HG03045 (cell line): ENCODE measurements around the gene DGLUCY.
"Not testable (repeated sequence)": the region's sequence is repeated elsewhere in the genome, so short reads cannot be mapped to it uniquely, and the experiment has no call there.

Experiments used
- ATAC-seq: cut with Tn5 transposase; IDR thresholded peaks from one replicate; pipeline ENCODE4 v1.9.1; 2021; ENCODE audit warnings: mild to moderate bottlenecking, moderate library complexity; ENCODE audit not compliant: unreplicated experiment

DGLUCY gene, protein sequence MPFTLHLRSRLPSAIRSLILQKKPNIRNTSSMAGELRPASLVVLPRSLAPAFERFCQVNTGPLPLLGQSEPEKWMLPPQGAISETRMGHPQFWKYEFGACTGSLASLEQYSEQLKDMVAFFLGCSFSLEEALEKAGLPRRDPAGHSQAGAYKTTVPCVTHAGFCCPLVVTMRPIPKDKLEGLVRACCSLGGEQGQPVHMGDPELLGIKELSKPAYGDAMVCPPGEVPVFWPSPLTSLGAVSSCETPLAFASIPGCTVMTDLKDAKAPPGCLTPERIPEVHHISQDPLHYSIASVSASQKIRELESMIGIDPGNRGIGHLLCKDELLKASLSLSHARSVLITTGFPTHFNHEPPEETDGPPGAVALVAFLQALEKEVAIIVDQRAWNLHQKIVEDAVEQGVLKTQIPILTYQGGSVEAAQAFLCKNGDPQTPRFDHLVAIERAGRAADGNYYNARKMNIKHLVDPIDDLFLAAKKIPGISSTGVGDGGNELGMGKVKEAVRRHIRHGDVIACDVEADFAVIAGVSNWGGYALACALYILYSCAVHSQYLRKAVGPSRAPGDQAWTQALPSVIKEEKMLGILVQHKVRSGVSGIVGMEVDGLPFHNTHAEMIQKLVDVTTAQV

DNA sequence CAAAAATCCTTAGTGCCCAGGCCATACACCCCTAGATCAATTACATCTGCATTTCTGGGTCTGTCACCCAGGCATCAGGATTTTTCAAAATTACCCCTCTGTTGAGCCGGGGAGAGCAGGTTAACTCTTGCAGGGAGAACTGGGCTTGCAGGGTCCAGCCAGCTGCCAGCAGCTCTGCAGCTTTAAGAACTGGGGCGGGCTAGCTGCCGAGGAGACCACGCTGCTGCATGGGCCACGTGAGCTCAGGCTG, at the start of gene DGLUCY:
Gene DGLUCY, plus strand, starts transcription at position 245 of the 250 bp plus-strand sequence. CDS start 46,222 bp downstream, outside the sequence.
- ATAC-seq: peak; percentile 56

DNA sequence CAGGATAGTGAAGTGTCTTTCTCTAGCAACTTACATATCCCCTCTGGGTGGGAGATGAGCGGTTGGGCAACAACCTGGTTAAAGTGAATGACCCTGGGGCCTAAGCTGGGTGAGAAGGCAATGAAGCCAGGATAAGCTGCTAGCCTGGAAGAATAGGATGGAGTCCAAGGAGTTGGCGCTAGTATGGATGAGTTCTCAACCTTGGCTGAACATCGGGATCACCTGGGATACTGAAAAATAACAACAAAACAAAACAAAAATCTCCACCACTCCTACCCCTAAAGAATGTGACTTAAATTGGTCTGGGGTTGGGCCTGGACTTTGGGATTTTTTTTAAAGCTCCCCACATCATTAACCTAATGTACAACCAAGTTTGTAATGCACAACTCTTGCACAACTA, 48.6 kb upstream of the DGLUCY start:
- ATAC-seq: no peak

DNA sequence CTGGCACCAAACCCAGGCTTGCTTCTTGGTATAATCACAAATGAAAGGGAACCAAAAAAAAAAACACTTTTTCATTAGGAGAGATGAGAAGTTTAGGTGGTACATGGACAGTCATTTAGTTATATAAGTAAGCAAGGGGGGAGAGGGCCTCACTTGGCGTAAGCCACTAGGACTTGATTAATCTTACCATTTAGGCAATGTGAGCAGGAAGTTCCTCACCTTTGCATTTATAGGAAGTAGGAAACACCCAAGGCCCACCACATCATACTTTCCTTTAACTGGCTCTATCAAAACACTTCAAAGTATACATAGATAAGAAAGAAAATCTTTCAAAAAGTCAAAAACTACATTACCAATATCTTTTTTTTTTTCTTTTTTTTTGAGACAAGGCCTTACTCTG, 46.7 kb upstream of the DGLUCY start:
- ATAC-seq: no peak

- ATAC-seq: no peak
Observed at GRCh38 chr14:91068642-91069041, 45.2 kb upstream of the DGLUCY start.

DNA sequence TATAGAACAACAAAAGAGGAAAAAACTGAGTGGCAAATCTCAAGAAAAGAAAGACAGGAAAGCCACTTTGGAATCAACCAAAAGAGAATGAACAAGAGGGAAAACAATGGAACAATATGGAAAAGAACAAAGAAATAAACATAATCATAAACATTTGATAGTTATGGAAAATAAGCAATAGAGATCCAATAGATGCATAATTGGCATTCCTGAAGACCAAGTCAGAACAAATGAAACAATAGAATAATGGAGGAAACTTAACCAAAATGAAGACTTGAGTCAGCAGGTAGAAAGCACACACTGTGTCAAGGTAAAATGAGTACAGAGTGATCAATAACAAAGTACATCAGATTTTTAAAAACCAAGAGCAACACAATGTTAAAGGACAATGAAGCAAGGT, 43.3 kb upstream of the DGLUCY start:
- no peak for ATAC-seq

- ATAC-seq: no peak
Observed at GRCh38 chr14:91075553-91075952, 38.3 kb upstream of the DGLUCY start.

- no peak for ATAC-seq
Observed at GRCh38 chr14:91078095-91078737, 35.7 kb upstream of the DGLUCY start.

GRCh38 chr14:91080071-91080470, 33.8 kb upstream of the DGLUCY start:
- no peak for ATAC-seq

DNA sequence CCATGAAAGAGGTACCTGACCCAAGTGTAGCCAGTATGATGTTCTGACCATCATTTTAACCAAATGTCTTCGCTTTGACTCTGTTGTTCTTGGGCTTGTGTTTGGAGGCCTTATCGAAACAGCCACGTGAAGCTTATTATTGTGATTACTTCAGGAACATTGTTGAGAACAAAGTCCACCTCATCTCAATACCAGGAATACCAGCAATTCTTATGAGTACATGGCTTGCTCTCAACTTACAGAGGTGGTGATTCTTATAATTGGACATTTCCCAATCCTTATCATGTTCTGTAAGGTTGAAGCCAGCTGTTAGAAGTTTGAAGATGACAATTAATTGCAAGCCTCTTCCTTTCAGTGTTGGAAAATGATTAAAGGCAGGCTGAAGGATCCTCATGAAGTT, 31.6 kb upstream of the DGLUCY start:
- no peak for ATAC-seq

GRCh38 chr14:91084516-91084915, 29.4 kb upstream of the DGLUCY start:
- no peak for ATAC-seq

DNA sequence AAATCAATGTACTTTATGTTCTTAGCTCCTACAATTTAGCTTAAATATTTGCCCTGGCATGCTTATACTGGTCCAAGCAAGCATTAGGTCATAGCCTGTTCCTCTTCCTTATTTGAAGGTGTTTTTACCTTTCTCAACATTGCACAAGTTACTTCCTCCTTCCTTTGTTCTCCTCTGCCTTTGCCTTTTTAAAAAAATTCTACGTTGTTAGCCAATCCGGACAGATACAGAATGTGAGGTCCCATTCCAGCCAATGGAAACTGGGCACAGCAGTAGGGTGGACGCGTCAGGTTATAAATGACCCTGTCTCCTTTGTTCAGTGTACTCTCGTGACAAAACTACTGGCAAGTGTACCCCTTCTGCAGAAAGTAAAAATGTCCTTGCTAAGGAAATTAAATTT, 26.4 kb upstream of the DGLUCY start:
- ATAC-seq: not testable (repeated sequence)

GRCh38 chr14:91088585-91089235, 25.2 kb upstream of the DGLUCY start:
- ATAC-seq: no peak

DNA sequence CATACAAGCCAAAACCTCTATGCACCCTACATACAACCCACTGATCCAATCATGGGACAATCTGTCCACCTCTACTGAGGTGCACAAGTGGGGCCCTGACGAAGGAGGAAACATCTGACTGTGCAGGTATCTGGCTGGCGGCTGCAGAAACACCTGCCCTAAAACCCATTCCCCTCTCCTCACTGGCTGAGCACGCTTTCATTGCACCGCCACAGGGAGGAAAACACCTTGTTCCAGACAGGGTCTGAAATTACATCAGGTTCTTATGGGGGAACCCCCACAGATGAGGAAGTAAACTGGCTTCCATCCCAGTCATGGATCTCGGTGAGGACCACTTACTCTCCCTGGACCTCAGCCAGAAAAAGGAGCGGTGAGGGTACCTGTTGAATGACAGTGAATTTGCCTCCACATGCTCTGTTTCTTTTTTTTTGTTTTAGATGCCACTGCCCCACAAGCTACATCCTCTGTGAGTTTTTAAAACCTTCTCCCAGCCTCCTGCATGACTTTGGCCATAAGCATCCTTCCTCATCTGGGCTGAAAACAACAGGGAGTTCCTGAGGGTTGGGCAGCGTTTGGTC, 23.8 kb upstream of the DGLUCY start:
- no peak for ATAC-seq

- no peak for ATAC-seq
Observed at GRCh38 chr14:91090743-91091142, 23.1 kb upstream of the DGLUCY start.

GRCh38 chr14:91092073-91092472, 21.8 kb upstream of the DGLUCY start:
- no peak for ATAC-seq

DNA sequence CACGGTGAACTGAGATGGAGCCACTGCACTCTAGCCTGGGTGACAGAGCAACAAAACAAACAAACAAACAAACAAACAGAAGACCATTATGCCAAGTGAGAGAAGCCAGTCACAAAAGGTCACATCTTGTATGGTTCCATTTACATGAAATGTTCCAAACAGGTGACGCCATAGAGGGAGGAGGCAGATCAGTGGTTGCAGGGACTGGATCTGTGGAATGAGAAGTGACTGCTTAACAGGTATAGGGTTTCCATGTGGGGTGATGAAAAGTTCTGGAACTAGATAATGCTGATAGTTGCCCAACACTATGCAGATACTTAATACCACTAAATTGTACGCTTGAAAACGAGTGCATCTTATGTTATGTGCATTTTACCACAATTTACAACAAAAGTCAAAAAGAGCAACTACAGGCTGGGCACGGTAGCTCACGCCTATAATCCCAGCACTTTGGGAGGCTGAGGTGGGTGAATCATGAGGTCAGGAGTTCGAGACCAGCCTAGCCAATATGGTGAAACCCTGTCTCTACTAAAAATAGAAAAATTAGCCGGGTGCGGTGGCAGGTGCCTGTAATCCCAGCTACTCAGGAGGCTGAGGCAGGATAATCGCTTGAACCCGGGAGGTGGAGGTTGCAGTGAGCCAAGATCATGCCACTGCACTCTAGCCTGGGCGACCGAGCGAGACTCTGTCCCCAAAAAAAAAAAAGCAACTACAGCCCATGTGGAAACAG, 20.0 kb upstream of the DGLUCY start:
- not testable (repeated sequence) for ATAC-seq

DNA sequence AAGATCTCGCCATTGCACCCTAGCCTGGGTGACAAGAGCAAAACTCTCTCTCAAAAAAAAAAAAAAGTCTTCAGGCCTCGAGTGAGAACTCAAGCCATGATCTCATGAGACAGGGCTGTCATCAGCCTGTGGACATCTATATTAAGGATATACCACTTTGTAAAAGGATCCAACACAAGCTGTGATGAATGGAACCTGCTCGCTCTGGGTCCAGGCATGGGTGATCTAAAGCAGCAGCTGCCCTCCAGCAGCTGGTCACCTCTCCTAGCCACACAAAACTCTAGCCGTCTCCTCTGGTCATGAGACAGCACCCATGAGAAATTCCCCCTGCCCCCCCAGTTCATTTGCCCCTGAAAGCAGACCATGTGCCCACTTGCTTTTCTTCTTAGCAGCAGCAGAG, 19.1 kb upstream of the DGLUCY start:
- no peak for ATAC-seq

GRCh38 chr14:91095178-91095577, 18.7 kb upstream of the DGLUCY start:
- ATAC-seq: no peak

DNA sequence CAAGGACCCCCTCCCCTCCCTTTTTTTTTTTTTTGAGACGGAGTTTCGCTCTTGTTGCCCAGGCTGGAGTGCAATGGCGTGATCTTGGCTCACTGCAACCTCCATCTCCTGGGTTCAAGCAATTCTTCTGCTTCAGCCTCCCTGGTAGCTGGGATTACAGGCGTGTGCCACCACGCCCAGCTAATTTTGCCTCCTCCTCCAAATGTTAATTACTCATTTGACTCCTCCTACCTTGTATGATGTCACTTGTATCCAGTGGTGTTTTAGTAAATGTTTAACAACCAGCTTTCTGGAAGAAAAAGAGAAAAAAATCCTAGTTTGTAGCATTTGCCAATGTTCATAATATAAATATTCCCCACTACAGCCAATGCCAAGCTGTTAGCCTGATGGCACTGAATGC, 16.2 kb upstream of the DGLUCY start:
- not testable (repeated sequence) for ATAC-seq

DNA sequence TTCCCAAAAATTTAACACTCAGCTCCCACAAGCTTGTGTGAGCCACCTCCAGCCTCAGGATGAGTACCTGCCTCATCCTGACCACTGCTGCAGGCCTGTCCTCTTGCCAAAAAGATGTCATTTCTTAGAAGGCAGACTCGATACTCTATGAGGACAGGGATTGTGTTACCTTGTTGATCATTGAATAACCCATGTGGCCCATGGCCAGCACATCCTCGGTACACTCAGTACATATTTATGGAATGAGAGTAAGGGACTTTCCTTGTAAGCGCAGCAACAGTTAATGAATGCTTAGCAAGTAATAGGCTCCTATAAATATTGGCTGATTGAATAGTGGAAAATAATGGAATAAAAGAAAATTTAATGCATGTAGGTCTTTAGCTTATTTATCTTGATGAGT, 15.3 kb upstream of the DGLUCY start:
- ATAC-seq: no peak

- ATAC-seq: no peak
Observed at GRCh38 chr14:91100102-91100501, 13.8 kb upstream of the DGLUCY start.
